ENCODE data around the gene NME4. TPM values are rescaled to one million over a fixed set of nuclear protein-coding genes. Genes with fewer than 3 reads are reported as not detected.

Gene NME4
- total RNA-seq, 1 experiment from 2014 or later = 159 TPM

- Histone ChIP-seq H3K9me3 (ENCODE audit: insufficient read depth, low read depth) (no peaks in the 10 kb centered on the region), H3K4me2 (no peak overlapping the region), H3K4me1 (replicated peaks; ENCODE audit: insufficient read depth) (no peaks in the 10 kb centered on the region), H4K20me1 (ENCODE audit: insufficient read depth) (no peaks in the 10 kb centered on the region), H2AFZ (no peak overlapping the region), H3K36me3 (ENCODE audit: low read depth) (no peaks in the 10 kb centered on the region), H3K4me3 (no peak overlapping the region), H3K79me2 (ENCODE audit: low read depth) (no peaks in the 10 kb centered on the region), H3K9me2 (ENCODE audit: insufficient read depth) (no peaks in the 10 kb centered on the region), H3K27ac (no peak overlapping the region), H3F3A (ENCODE audit: insufficient read depth, low read depth) (peaks cover 13% of the 10 kb centered on the region; the same call in 1 of the 2 replicates), H3K27me3 (ENCODE audit: insufficient read depth, low read depth) (no peaks in the 10 kb centered on the region)
- POLR2A ChIA-PET (ENCODE audit: unreplicated experiment) = interaction anchor here (0.6 kb wide), 1 partner anchor 111 kb away, joined by 4 read pairs; no protein-coding TSS in a partner anchor
- no peak for DNase-seq
- CTCF ChIA-PET = interaction anchor here (0.7 kb wide), 1 partner anchor 332 kb away, joined by 7 read pairs; no protein-coding TSS in a partner anchor
- intact Hi-C loops (cut with micrococcal nuclease; ENCODE audit: unreplicated experiment) = loop anchor here (10.0 kb wide), 1 partner anchor 255 kb away; the partner anchor contains the start of genes MCRIP2 and WDR90
- BruUV-seq (replicated peaks) = no TSS peak
- TF ChIP-seq EZH2 (IDR thresholded peaks at IDR 0.05; ENCODE audit: low read depth) = no peak
- no peak for TF ChIP-seq CTCF (conservative IDR thresholded peaks at IDR 0.05)
Measured at GRCh38 chr16:389352-389751, 7.6 kb upstream of the NME4 start.

- Histone ChIP-seq H3K4me2 (no peak overlapping the region), H3K9me2 (ENCODE audit: insufficient read depth) (no peaks in the 10 kb centered on the region), H3K36me3 (ENCODE audit: low read depth) (no peaks in the 10 kb centered on the region), H3K4me3 (no peak overlapping the region), H3K79me2 (ENCODE audit: low read depth) (no peaks in the 10 kb centered on the region), H4K20me1 (ENCODE audit: insufficient read depth) (no peaks in the 10 kb centered on the region), H3F3A (ENCODE audit: insufficient read depth, low read depth) (peaks cover 26% of the 10 kb centered on the region), H2AFZ (no peak overlapping the region), H3K9me3 (ENCODE audit: insufficient read depth, low read depth) (no peaks in the 10 kb centered on the region), H3K27me3 (ENCODE audit: insufficient read depth, low read depth) (no peaks in the 10 kb centered on the region), H3K27ac (no peak overlapping the region), H3K4me1 (replicated peaks; ENCODE audit: insufficient read depth) (peaks cover 7% of the 10 kb centered on the region; the same call in 1 of the 2 replicates)
- ChIA-PET POLR2A (ENCODE audit: unreplicated experiment) (no interaction called here), CTCF (interaction anchor here (0.9 kb wide), 1 partner anchor 144 kb away, joined by 3 read pairs; no protein-coding TSS in a partner anchor)
- BruUV-seq (replicated peaks) = no TSS peak
- intact Hi-C loops (cut with micrococcal nuclease; ENCODE audit: unreplicated experiment) = no loop called here
- DNase-seq = peak; percentile 69 to 82
- TF ChIP-seq CTCF (conservative IDR thresholded peaks at IDR 0.05) (peak; percentile 87), EZH2 (IDR thresholded peaks at IDR 0.05; ENCODE audit: low read depth) (no peak)
Measured at GRCh38 chr16:391885-392335, 5.1 kb upstream of the NME4 start.

GRCh38 chr16:392450-393030 lies 4.5 kb upstream of the NME4 start:
- Histone ChIP-seq H4K20me1 (ENCODE audit: insufficient read depth) (no peaks in the 10 kb centered on the region), H3K4me1 (replicated peaks; ENCODE audit: insufficient read depth) (peaks cover 7% of the 10 kb centered on the region; the same call in 1 of the 2 replicates), H3K36me3 (ENCODE audit: low read depth) (no peaks in the 10 kb centered on the region), H3F3A (ENCODE audit: insufficient read depth, low read depth) (peaks cover 26% of the 10 kb centered on the region), H3K9me2 (ENCODE audit: insufficient read depth) (no peaks in the 10 kb centered on the region), H3K4me2 (no peak overlapping the region), H3K79me2 (ENCODE audit: low read depth) (no peaks in the 10 kb centered on the region), H3K27ac (no peak overlapping the region), H3K9me3 (ENCODE audit: insufficient read depth, low read depth) (no peaks in the 10 kb centered on the region), H2AFZ (no peak overlapping the region), H3K4me3 (no peak overlapping the region), H3K27me3 (ENCODE audit: insufficient read depth, low read depth) (no peaks in the 10 kb centered on the region)
- ChIA-PET POLR2A (ENCODE audit: unreplicated experiment) (no interaction called here), CTCF (interaction anchor here (0.9 kb wide), 1 partner anchor 143 kb away, joined by 3 read pairs; no protein-coding TSS in a partner anchor)
- no TSS peak for BruUV-seq (replicated peaks)
- intact Hi-C loops (cut with micrococcal nuclease; ENCODE audit: unreplicated experiment) = no loop called here
- DNase-seq = no peak
- TF ChIP-seq CTCF (conservative IDR thresholded peaks at IDR 0.05) = no peak
- no peak for TF ChIP-seq EZH2 (IDR thresholded peaks at IDR 0.05; ENCODE audit: low read depth)

Data from PC-9 (cell line).